ENCODE results near the gene RAPGEF2.

RAPGEF2 gene

GRCh38 chr4:159144112-159144694 is 41.3 kb downstream of the RAPGEF2 start:
- TF ChIP-seq CTCF (IDR thresholded peaks at IDR 0.05) = no peak

- TF ChIP-seq CTCF (IDR thresholded peaks at IDR 0.05) = no peak
These were observed 42.6 kb downstream of the RAPGEF2 start for GRCh38 chr4:159145318-159145991.

- TF ChIP-seq CTCF (IDR thresholded peaks at IDR 0.05) = no peak
These were observed 43.1 kb downstream of the RAPGEF2 start for GRCh38 chr4:159145992-159146330.

GRCh38 chr4:159146488-159146887 is 43.6 kb downstream of the RAPGEF2 start:
- TF ChIP-seq CTCF (IDR thresholded peaks at IDR 0.05) = no peak

GRCh38 chr4:159148441-159148840 is 45.6 kb downstream of the RAPGEF2 start:
- TF ChIP-seq CTCF (IDR thresholded peaks at IDR 0.05) = no peak

- TF ChIP-seq CTCF (IDR thresholded peaks at IDR 0.05) = no peak
These were observed 46.8 kb downstream of the RAPGEF2 start for GRCh38 chr4:159149666-159150065.

- TF ChIP-seq CTCF (IDR thresholded peaks at IDR 0.05) = no peak
These were observed 47.5 kb downstream of the RAPGEF2 start for GRCh38 chr4:159150396-159150795.

All from LNCAP (cell line).